SH-SY5Y (cell line): Measurements from ENCODE around the gene TTC39A.

Source experiments
- GATA2 ChIP-seq: IDR thresholded peaks from 2 replicates; pipeline ENCODE4 v1.6.1; 2011; ENCODE audit warnings: mild to moderate bottlenecking, low read depth, low read length
- GATA3 ChIP-seq: IDR thresholded peaks from 2 replicates; pipeline ENCODE4 v1.6.1; 2011; ENCODE audit warnings: low read depth, mild to moderate bottlenecking, low read length, moderate library complexity

DNA sequence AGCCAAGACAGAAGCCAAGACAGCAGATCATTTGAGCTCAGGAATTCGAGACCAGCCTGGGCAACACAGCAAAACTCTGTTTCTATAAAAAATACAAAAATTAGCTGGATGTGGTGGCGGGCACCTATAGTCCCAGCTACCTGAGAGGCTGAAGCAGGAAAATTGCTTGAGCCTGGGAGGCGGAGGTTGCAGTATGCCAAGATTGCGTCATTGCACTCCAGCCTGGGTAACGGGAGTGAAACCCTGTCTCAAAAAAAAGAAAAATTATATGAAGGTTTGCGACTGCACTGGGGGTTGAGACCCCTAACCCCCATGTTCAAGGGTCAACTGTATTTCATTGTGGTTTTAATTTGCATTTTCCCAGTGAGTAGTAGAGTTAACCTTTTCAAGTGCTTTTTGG is 78.0 kb downstream of the TTC39A start:
- TF ChIP-seq GATA2, result no peak
- no peak for TF ChIP-seq GATA3
